ENCODE measurements around the gene MYRFL. TPM values are rescaled to one million over a fixed set of nuclear protein-coding genes. Genes with fewer than 3 reads are reported as not detected.

The MYRFL gene
- total and polyA plus RNA-seq, 2 experiments from 2014 or later, result 2.3 to 2.7 TPM

- Histone ChIP-seq H3K79me2 (no peaks in the 10 kb centered on the region), H2AFZ (no peak overlapping the region), H3K4me2 (no peak overlapping the region), H3K36me3 (replicated peaks; ENCODE audit: insufficient read depth, low read depth) (no peaks in the 10 kb centered on the region), H3K9me3 (ENCODE audit: low read depth) (no peaks in the 10 kb centered on the region), H3K4me3 (no peak overlapping the region), H4K20me1 (ENCODE audit: insufficient read depth, poor library complexity, severe bottlenecking) (no peaks in the 10 kb centered on the region), H3K27me3 (no peaks in the 10 kb centered on the region), H3K9me2 (replicated peaks; ENCODE audit: insufficient read depth) (no peaks in the 10 kb centered on the region), H3K4me1 (ENCODE audit: insufficient read depth) (no peaks in the 10 kb centered on the region), H3K27ac (no peak overlapping the region)
- no peak for DNase-seq (ENCODE audit: low spot score)
- 94% methylated on average over 9 of the region's 9 CpGs for WGBS (ENCODE audit: low lambda C conversion rate, missing lambda C conversion rate)
- TF ChIP-seq, protein P1, sequence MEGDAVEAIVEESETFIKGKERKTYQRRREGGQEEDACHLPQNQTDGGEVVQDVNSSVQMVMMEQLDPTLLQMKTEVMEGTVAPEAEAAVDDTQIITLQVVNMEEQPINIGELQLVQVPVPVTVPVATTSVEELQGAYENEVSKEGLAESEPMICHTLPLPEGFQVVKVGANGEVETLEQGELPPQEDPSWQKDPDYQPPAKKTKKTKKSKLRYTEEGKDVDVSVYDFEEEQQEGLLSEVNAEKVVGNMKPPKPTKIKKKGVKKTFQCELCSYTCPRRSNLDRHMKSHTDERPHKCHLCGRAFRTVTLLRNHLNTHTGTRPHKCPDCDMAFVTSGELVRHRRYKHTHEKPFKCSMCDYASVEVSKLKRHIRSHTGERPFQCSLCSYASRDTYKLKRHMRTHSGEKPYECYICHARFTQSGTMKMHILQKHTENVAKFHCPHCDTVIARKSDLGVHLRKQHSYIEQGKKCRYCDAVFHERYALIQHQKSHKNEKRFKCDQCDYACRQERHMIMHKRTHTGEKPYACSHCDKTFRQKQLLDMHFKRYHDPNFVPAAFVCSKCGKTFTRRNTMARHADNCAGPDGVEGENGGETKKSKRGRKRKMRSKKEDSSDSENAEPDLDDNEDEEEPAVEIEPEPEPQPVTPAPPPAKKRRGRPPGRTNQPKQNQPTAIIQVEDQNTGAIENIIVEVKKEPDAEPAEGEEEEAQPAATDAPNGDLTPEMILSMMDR (IDR thresholded peaks at IDR 0.05; ENCODE audit: poor library complexity), result no peak
- TF ChIP-seq EZH2 (IDR thresholded peaks at IDR 0.05; ENCODE audit: borderline replicate concordance) (no peak), EZH2phosphoT487 (IDR thresholded peaks at IDR 0.05; ENCODE audit: low read depth, severe bottlenecking, unreplicated experiment) (no peak)
These were observed 43.7 kb downstream of the MYRFL start for GRCh38 chr12:69868695-69869094.

GRCh38 chr12:69872804-69873203, 47.8 kb downstream of the MYRFL start:
- WGBS (ENCODE audit: low lambda C conversion rate, missing lambda C conversion rate), result 79% methylated on average over 3 of the region's 3 CpGs
- no peak overlapping the region for H3K4me2 ChIP-seq
- H3K27me3 ChIP-seq, result no peaks in the 10 kb centered on the region
- H2AFZ ChIP-seq, result no peak overlapping the region
- DNase-seq (ENCODE audit: low spot score), result no peak
- H3K9me2 ChIP-seq (replicated peaks; ENCODE audit: insufficient read depth), result no peaks in the 10 kb centered on the region
- H3K36me3 ChIP-seq (replicated peaks; ENCODE audit: insufficient read depth, low read depth), result no peaks in the 10 kb centered on the region
- no peak for TF ChIP-seq EZH2phosphoT487 (IDR thresholded peaks at IDR 0.05; ENCODE audit: low read depth, severe bottlenecking, unreplicated experiment)
- TF ChIP-seq EZH2 (IDR thresholded peaks at IDR 0.05; ENCODE audit: borderline replicate concordance), result no peak
- TF ChIP-seq, protein P1 (IDR thresholded peaks at IDR 0.05; ENCODE audit: poor library complexity), result no peak
- H4K20me1 ChIP-seq (ENCODE audit: insufficient read depth, poor library complexity, severe bottlenecking), result no peaks in the 10 kb centered on the region
- H3K27ac ChIP-seq, result no peak overlapping the region
- no peaks in the 10 kb centered on the region for H3K4me1 ChIP-seq (ENCODE audit: insufficient read depth)
- H3K9me3 ChIP-seq (ENCODE audit: low read depth), result no peaks in the 10 kb centered on the region
- H3K4me3 ChIP-seq, result no peak overlapping the region
- no peaks in the 10 kb centered on the region for H3K79me2 ChIP-seq

- Histone ChIP-seq H3K4me3 (no peak overlapping the region), H3K27ac (no peak overlapping the region), H3K36me3 (replicated peaks; ENCODE audit: insufficient read depth, low read depth) (no peaks in the 10 kb centered on the region), H3K9me3 (ENCODE audit: low read depth) (no peaks in the 10 kb centered on the region), H3K79me2 (no peaks in the 10 kb centered on the region), H3K27me3 (no peaks in the 10 kb centered on the region), H2AFZ (no peak overlapping the region), H3K4me1 (ENCODE audit: insufficient read depth) (no peaks in the 10 kb centered on the region), H4K20me1 (ENCODE audit: insufficient read depth, poor library complexity, severe bottlenecking) (no peaks in the 10 kb centered on the region), H3K4me2 (no peak overlapping the region), H3K9me2 (replicated peaks; ENCODE audit: insufficient read depth) (no peaks in the 10 kb centered on the region)
- 100% methylated on average over 2 of the region's 2 CpGs for WGBS (ENCODE audit: low lambda C conversion rate, missing lambda C conversion rate)
- no peak for DNase-seq (ENCODE audit: low spot score)
- no peak for TF ChIP-seq EZH2phosphoT487 (IDR thresholded peaks at IDR 0.05; ENCODE audit: low read depth, severe bottlenecking, unreplicated experiment)
- TF ChIP-seq, protein P1 (IDR thresholded peaks at IDR 0.05; ENCODE audit: poor library complexity), result no peak
- TF ChIP-seq EZH2 (IDR thresholded peaks at IDR 0.05; ENCODE audit: borderline replicate concordance), result no peak
These were observed 48.4 kb downstream of the MYRFL start for GRCh38 chr12:69873429-69873828.

GRCh38 chr12:69874606-69875005, 49.6 kb downstream of the MYRFL start:
- Histone ChIP-seq H3K4me3 (no peak overlapping the region), H3K4me2 (no peak overlapping the region), H3K79me2 (no peaks in the 10 kb centered on the region), H3K27me3 (no peaks in the 10 kb centered on the region), H3K36me3 (replicated peaks; ENCODE audit: insufficient read depth, low read depth) (no peaks in the 10 kb centered on the region), H3K9me2 (replicated peaks; ENCODE audit: insufficient read depth) (no peaks in the 10 kb centered on the region), H3K4me1 (ENCODE audit: insufficient read depth) (no peaks in the 10 kb centered on the region), H3K27ac (no peak overlapping the region), H2AFZ (no peak overlapping the region), H3K9me3 (ENCODE audit: low read depth) (no peaks in the 10 kb centered on the region), H4K20me1 (ENCODE audit: insufficient read depth, poor library complexity, severe bottlenecking) (no peaks in the 10 kb centered on the region)
- no peak for DNase-seq (ENCODE audit: low spot score)
- WGBS (ENCODE audit: low lambda C conversion rate, missing lambda C conversion rate), result 97% methylated on average over 1 of the region's 1 CpG
- no peak for TF ChIP-seq EZH2 (IDR thresholded peaks at IDR 0.05; ENCODE audit: borderline replicate concordance)
- TF ChIP-seq EZH2phosphoT487 (IDR thresholded peaks at IDR 0.05; ENCODE audit: low read depth, severe bottlenecking, unreplicated experiment), result no peak
- TF ChIP-seq, protein P1 (IDR thresholded peaks at IDR 0.05; ENCODE audit: poor library complexity), result no peak

Data from hepatocyte (in vitro differentiated cells).